ENCODE results near the gene HEXIM2.

The HEXIM2 gene

DNA sequence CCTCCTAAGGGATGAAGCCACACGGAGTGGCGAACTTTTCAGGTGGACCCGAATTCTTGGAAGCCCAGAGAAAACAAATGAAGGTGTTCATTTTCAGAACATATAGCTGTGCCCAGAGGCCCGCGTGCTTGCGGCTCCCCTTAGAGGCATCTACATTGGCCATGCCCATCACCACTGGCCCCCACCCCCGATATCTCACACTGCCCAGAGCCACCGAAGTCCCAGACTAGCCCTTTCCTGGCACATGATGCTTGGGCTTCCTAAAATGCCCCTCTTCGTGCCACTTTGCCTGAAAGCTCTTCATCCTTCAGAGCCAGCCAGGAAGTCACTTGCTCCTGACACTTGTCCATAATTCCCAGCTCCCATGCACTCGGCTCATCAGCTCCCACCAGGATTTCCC is 15.5 kb upstream of the HEXIM2 start:
- peak overlapping the region in 1 of 2 experiments; percentile 77 for H3K4ac ChIP-seq (ENCODE audit: low read depth in 1 of 2, low read length in 2 of 2)
- no peak overlapping the region for H3K4me2 ChIP-seq (ENCODE audit: low read length, poor library complexity, severe bottlenecking)
- H3K27ac ChIP-seq (ENCODE audit: low read length, poor library complexity, severe bottlenecking) = no peak overlapping the region
- peak overlapping the region; percentile 84 for H2BK15ac ChIP-seq (ENCODE audit: low read depth, poor library complexity, severe bottlenecking)
- peak overlapping the region; percentile 47 for H4K91ac ChIP-seq (ENCODE audit: low read length)
- H3K79me1 ChIP-seq (replicated peaks; ENCODE audit: low read length, poor library complexity, severe bottlenecking) = peaks cover 12% of the 10 kb centered on the region
- H2BK12ac ChIP-seq (ENCODE audit: low read length in 2 of 2) = no peak overlapping the region
- peak overlapping the region in 1 of 2 experiments; percentile 60 for H3K18ac ChIP-seq (ENCODE audit: low read depth in 1 of 2, low read length in 2 of 2)
- no peak overlapping the region for H2AFZ ChIP-seq (ENCODE audit: low read depth, low read length)
- H3K27me3 ChIP-seq (ENCODE audit: control insufficient read depth in 1 of 2, insufficient read depth in 1 of 2, low read length in 2 of 2) = no peaks in the 10 kb centered on the region
- peak overlapping the region; percentile 56 for H2AK5ac ChIP-seq (ENCODE audit: low read length, severe bottlenecking)
- H4K8ac ChIP-seq (ENCODE audit: low read length) = peak overlapping the region; percentile 7
- peak overlapping the region in 1 of 2 experiments; percentile 82 for H3K4me3 ChIP-seq (ENCODE audit: insufficient read depth in 1 of 2, low read depth in 1 of 2, low read length in 2 of 2)
- no peak overlapping the region for H2BK5ac ChIP-seq (ENCODE audit: low read depth, low read length, poor library complexity, severe bottlenecking)
- H3K9me3 ChIP-seq (ENCODE audit: control insufficient read depth, low read length) = no peaks in the 10 kb centered on the region
- peak overlapping the region in 1 of 2 experiments; percentile 38 for H3K14ac ChIP-seq (ENCODE audit: low read length in 2 of 2)
- no peak overlapping the region for H3K23ac ChIP-seq (ENCODE audit: low read length in 2 of 2)
- peaks cover 0 to 14% of the 10 kb centered on the region in 2 experiments for H3K36me3 ChIP-seq (ENCODE audit: control insufficient read depth in 1 of 2, insufficient read depth in 2 of 2, low read depth in 1 of 2, low read length in 2 of 2)
- no peak for DNase-seq
- WGBS = 96% methylated on average over 10 of the region's 10 CpGs
- H3K4me1 ChIP-seq (ENCODE audit: control insufficient read depth, insufficient read depth, low read depth, low read length) = peaks cover 28% of the 10 kb centered on the region
- H3K9ac ChIP-seq (ENCODE audit: low read length) = peak overlapping the region; percentile 97
- H2BK120ac ChIP-seq (ENCODE audit: low read depth, low read length) = peak overlapping the region; percentile 44

DNA sequence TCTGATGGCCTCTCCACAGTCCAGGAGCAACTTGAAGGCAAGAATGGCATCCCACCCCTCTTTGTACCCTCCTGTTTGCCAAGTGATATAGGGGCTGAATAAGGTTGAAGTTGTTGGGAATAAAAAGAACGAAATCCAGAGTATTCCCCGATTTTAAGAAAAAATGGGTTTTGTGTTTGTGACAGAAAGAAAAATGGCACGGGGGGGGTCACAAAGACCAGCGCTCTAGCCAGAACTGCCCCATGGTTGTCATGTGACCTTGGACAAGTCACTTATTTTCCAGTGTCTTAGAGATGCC is 15.1 kb upstream of the HEXIM2 start:
- peak overlapping the region; percentile 68 to 86 for H3K18ac ChIP-seq (ENCODE audit: low read depth in 1 of 2, low read length in 2 of 2)
- H3K23ac ChIP-seq (ENCODE audit: low read length in 2 of 2) = no peak overlapping the region
- H2BK15ac ChIP-seq (ENCODE audit: low read depth, poor library complexity, severe bottlenecking) = peak overlapping the region; percentile 84
- H4K8ac ChIP-seq (ENCODE audit: low read length) = peak overlapping the region; percentile 98
- peak overlapping the region; percentile 56 for H2AK5ac ChIP-seq (ENCODE audit: low read length, severe bottlenecking)
- 96% methylated on average over 4 of the region's 4 CpGs for WGBS
- H3K14ac ChIP-seq (ENCODE audit: low read length in 2 of 2) = no peak overlapping the region
- no peak overlapping the region for H3K27ac ChIP-seq (ENCODE audit: low read length, poor library complexity, severe bottlenecking)
- H4K91ac ChIP-seq (ENCODE audit: low read length) = peak overlapping the region; percentile 92
- no peak for DNase-seq
- H3K4me1 ChIP-seq (ENCODE audit: control insufficient read depth, insufficient read depth, low read depth, low read length) = peaks cover 28% of the 10 kb centered on the region
- H2BK5ac ChIP-seq (ENCODE audit: low read depth, low read length, poor library complexity, severe bottlenecking) = no peak overlapping the region
- H2BK12ac ChIP-seq (ENCODE audit: low read length in 2 of 2) = no peak overlapping the region
- H3K36me3 ChIP-seq (ENCODE audit: control insufficient read depth in 1 of 2, insufficient read depth in 2 of 2, low read depth in 1 of 2, low read length in 2 of 2) = peaks cover 0 to 14% of the 10 kb centered on the region in 2 experiments
- peak overlapping the region; percentile 69 for H3K4me2 ChIP-seq (ENCODE audit: low read length, poor library complexity, severe bottlenecking)
- H3K27me3 ChIP-seq (ENCODE audit: control insufficient read depth in 1 of 2, insufficient read depth in 1 of 2, low read length in 2 of 2) = no peaks in the 10 kb centered on the region
- peak overlapping the region in 1 of 2 experiments; percentile 82 for H3K4me3 ChIP-seq (ENCODE audit: insufficient read depth in 1 of 2, low read depth in 1 of 2, low read length in 2 of 2)
- H3K79me1 ChIP-seq (replicated peaks; ENCODE audit: low read length, poor library complexity, severe bottlenecking) = peaks cover 12% of the 10 kb centered on the region
- H2AFZ ChIP-seq (ENCODE audit: low read depth, low read length) = no peak overlapping the region
- no peaks in the 10 kb centered on the region for H3K9me3 ChIP-seq (ENCODE audit: control insufficient read depth, low read length)
- H2BK120ac ChIP-seq (ENCODE audit: low read depth, low read length) = peak overlapping the region; percentile 44
- H3K4ac ChIP-seq (ENCODE audit: low read depth in 1 of 2, low read length in 2 of 2) = peak overlapping the region; percentile 77 to 99
- peak overlapping the region; percentile 97 for H3K9ac ChIP-seq (ENCODE audit: low read length)

DNA sequence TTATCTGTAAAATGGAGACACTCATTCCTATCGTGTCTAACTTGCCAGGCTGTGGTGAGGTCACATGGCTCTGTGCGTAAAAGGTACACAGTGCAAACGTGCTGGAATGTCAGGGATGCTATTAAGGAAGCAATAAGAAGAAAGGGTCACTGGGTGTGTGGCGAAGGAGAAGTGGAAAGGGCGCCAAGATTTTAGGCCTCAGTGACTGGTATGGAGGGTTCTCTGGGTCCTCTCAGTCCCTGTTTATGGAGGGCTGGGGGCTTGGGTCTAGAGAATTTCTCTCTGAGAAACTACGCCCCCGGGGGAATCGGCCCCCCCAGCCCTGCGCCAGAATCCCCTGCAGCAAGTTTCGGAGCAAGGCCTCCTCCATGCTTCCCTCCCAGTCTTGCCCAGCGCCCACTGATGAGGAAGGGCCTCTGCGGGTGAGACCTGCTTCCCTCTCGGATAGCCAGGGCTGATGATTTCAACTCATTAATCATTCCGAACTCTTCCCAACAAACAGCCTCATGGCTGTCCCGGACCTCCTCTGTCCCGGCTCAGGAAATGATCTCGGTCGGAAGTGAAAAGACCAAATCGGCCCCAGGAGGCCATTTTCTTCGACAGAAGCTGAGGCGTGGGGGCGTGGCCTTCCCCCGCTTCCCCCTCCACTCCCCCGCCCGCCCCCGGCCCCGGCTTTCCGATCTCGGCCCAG is 14.6 kb upstream of the HEXIM2 start:
- Histone ChIP-seq H3K4me2 (ENCODE audit: low read length, poor library complexity, severe bottlenecking) (peak overlapping the region; percentile 69), H2AK5ac (ENCODE audit: low read length, severe bottlenecking) (peak overlapping the region; percentile 45), H2AFZ (ENCODE audit: low read depth, low read length) (no peak overlapping the region), H3K14ac (ENCODE audit: low read length in 2 of 2) (peak overlapping the region in 1 of 2 experiments; percentile 79), H3K18ac (ENCODE audit: low read depth in 1 of 2, low read length in 2 of 2) (peak overlapping the region; percentile 74 to 86), H3K4ac (ENCODE audit: low read depth in 1 of 2, low read length in 2 of 2) (peak overlapping the region; percentile 73 to 99), H2BK15ac (ENCODE audit: low read depth, poor library complexity, severe bottlenecking) (no peak overlapping the region), H2BK12ac (ENCODE audit: low read length in 2 of 2) (peak overlapping the region in 1 of 2 experiments; percentile 17), H3K9ac (ENCODE audit: low read length) (peak overlapping the region; percentile 97), H3K4me1 (ENCODE audit: control insufficient read depth, insufficient read depth, low read depth, low read length) (peaks cover 28% of the 10 kb centered on the region), H3K23ac (ENCODE audit: low read length in 2 of 2) (peak overlapping the region in 1 of 2 experiments; percentile 66), H3K27me3 (ENCODE audit: control insufficient read depth in 1 of 2, insufficient read depth in 1 of 2, low read length in 2 of 2) (no peaks in the 10 kb centered on the region), H2BK5ac (ENCODE audit: low read depth, low read length, poor library complexity, severe bottlenecking) (peak overlapping the region; percentile 97), H3K4me3 (ENCODE audit: insufficient read depth in 1 of 2, low read depth in 1 of 2, low read length in 2 of 2) (peak overlapping the region; percentile 68 to 82), H3K36me3 (ENCODE audit: control insufficient read depth in 1 of 2, insufficient read depth in 2 of 2, low read depth in 1 of 2, low read length in 2 of 2) (peaks cover 0 to 14% of the 10 kb centered on the region in 2 experiments), H2BK120ac (ENCODE audit: low read depth, low read length) (peak overlapping the region; percentile 71), H3K27ac (ENCODE audit: low read length, poor library complexity, severe bottlenecking) (peak overlapping the region; percentile 98), H3K9me3 (ENCODE audit: control insufficient read depth, low read length) (no peaks in the 10 kb centered on the region), H4K91ac (ENCODE audit: low read length) (peak overlapping the region; percentile 92), H3K79me1 (replicated peaks; ENCODE audit: low read length, poor library complexity, severe bottlenecking) (peaks cover 12% of the 10 kb centered on the region), H4K8ac (ENCODE audit: low read length) (peak overlapping the region; percentile 98)
- 22% methylated on average over 25 of the region's 29 CpGs for WGBS
- DNase-seq = peak; percentile 76

DNA sequence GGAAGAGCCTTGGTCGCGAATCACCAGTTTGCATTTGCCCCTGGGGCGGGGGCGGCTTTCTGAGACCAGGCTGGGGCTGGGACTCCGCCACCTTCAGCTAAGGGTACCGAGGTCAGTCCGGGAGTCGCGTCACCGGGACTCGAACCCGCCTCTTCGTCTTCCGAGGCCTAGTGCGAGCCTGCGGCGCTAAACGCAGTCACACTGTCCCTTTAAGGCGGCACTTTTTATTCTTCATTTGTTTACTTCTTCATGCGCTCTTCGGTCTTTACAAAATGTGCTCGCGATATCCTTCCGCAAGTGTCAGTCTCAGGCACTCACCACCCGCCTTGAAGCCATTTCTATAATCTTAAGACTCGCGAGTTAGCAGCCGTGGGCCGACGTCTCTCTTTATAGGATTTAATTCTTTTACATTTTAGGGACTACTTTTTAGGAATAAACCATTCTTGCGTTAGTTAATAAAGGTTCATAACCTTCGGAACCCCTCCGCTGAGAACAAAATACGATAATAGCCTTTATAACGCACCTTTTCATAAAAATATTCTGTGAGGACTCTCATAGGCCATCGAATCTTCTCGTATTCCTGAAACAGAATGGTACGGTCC is 14.0 kb upstream of the HEXIM2 start:
- peak overlapping the region; percentile 55 for H3K4me2 ChIP-seq (ENCODE audit: low read length, poor library complexity, severe bottlenecking)

More for the DNA sequence above, 14.0 kb upstream of the HEXIM2 start:
- Histone ChIP-seq H4K8ac (ENCODE audit: low read length) (peak overlapping the region; percentile 96), H3K9ac (ENCODE audit: low read length) (peak overlapping the region; percentile 97), H3K4me3 (ENCODE audit: insufficient read depth in 1 of 2, low read depth in 1 of 2, low read length in 2 of 2) (peak overlapping the region; percentile 68 to 82), H2BK15ac (ENCODE audit: low read depth, poor library complexity, severe bottlenecking) (no peak overlapping the region), H2AFZ (ENCODE audit: low read depth, low read length) (no peak overlapping the region), H3K23ac (ENCODE audit: low read length in 2 of 2) (no peak overlapping the region), H2AK5ac (ENCODE audit: low read length, severe bottlenecking) (peak overlapping the region; percentile 35), H3K9me3 (ENCODE audit: control insufficient read depth, low read length) (no peaks in the 10 kb centered on the region), H3K79me1 (replicated peaks; ENCODE audit: low read length, poor library complexity, severe bottlenecking) (peaks cover 12% of the 10 kb centered on the region), H3K27ac (ENCODE audit: low read length, poor library complexity, severe bottlenecking) (peak overlapping the region; percentile 98), H3K4ac (ENCODE audit: low read depth in 1 of 2, low read length in 2 of 2) (peak overlapping the region in 1 of 2 experiments; percentile 88), H3K14ac (ENCODE audit: low read length in 2 of 2) (peak overlapping the region in 1 of 2 experiments; percentile 84), H4K91ac (ENCODE audit: low read length) (peak overlapping the region; percentile 91), H2BK5ac (ENCODE audit: low read depth, low read length, poor library complexity, severe bottlenecking) (peak overlapping the region; percentile 97), H3K27me3 (ENCODE audit: control insufficient read depth in 1 of 2, insufficient read depth in 1 of 2, low read length in 2 of 2) (no peaks in the 10 kb centered on the region), H3K4me1 (ENCODE audit: control insufficient read depth, insufficient read depth, low read depth, low read length) (peaks cover 28% of the 10 kb centered on the region), H2BK12ac (ENCODE audit: low read length in 2 of 2) (peak overlapping the region in 1 of 2 experiments; percentile 24), H2BK120ac (ENCODE audit: low read depth, low read length) (peak overlapping the region; percentile 71), H3K18ac (ENCODE audit: low read depth in 1 of 2, low read length in 2 of 2) (peak overlapping the region; percentile 74 to 85), H3K36me3 (ENCODE audit: control insufficient read depth in 1 of 2, insufficient read depth in 2 of 2, low read depth in 1 of 2, low read length in 2 of 2) (peaks cover 2 to 14% of the 10 kb centered on the region in 2 experiments)
- under 1% methylated on average over 32 of the region's 38 CpGs for WGBS
- peak; percentile 97 for DNase-seq
